GM19351 (cell line): ENCODE results near the gene FMN1.

Experiments used
- ATAC-seq: cut with Tn5 transposase; IDR thresholded peaks from one replicate; pipeline ENCODE4 v1.9.1; 2021; ENCODE audit warnings: mild to moderate bottlenecking, moderate library complexity; ENCODE audit not compliant: unreplicated experiment

The FMN1 gene

DNA sequence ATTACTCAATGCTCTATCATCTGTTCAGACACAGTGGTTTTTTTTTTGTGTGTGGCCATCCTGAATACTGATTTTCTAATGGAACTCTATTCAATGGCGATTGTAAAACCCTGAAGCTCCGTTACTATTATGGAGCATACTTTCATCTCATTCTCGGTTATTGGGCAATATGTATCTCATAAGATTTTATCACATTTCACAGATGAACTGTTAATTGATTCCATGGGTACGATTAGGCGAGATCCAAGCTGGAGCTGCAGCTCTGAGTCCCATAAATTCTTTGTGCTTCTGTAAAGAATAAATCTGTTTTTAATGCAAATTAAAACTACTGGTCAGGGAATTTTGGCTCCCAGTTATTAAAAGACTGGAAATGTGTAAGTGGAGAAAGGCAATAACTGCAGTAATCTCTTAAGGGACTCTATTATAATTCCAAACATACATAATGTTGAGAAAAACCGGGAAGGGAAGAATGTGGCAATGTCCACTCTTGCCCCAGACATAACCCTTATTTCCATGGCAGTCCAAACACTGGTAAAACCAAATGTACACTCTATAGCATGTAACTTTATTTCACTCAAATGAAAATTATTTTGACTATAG, 394.5 kb downstream of the FMN1 start:
- ATAC-seq, result no peak

DNA sequence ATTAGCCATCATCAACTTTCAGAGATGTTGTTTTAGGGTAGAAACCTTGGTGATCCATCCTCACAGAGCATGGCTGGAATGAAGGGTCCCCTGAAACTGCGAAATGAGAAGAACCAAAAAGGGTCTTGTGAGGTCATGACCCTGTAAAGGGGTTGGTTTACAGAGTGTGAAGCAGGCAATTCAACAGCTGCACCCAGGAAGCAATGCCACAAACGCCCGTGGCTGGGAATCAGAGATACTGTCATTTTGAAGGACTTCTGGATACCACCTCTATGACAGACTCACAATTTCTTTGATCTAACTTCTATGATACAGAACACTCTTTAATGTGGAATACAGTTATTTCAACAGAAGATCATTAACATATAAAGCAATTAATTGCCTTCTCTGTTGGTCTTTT, 397.7 kb downstream of the FMN1 start:
- ATAC-seq, result no peak

DNA sequence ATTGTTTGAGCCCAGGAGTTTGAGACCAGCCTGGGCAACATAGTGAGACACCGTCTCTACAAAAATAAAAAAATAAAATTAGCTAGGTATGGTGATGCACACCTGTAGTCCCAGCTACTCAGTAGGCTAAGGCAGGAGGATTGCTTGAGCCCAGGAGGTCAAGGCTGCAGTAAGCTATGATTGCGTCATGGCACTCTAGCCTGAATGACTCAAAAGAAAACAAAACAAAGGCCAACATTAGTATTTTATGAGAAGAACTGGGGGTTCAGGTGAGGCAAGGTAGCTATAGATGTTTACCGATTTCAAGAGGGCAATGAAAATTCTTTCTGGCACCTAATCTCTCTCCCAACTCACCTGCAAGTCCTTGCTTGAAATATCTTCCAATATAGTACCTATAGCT, 399.5 kb downstream of the FMN1 start:
- no peak for ATAC-seq

DNA sequence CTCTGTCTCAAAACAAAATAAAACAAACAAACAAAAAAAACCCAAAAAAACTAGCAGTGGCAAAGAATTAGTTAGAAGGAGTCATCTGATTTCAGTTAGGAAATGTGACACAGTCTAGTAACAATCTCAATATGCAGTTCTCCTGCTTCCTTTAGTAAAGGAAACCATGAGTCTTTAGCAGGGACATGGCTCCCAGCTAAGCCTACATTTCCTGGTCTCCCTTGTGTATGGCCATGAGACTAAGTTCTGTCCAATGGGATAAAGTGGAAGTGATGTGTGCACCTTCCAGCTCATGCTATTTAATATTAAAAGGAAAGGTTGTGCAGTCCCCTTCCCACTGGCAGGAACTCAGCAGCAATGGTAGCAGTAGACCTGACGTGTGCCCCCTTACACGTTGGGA, 402.1 kb downstream of the FMN1 start:
- no peak for ATAC-seq

DNA sequence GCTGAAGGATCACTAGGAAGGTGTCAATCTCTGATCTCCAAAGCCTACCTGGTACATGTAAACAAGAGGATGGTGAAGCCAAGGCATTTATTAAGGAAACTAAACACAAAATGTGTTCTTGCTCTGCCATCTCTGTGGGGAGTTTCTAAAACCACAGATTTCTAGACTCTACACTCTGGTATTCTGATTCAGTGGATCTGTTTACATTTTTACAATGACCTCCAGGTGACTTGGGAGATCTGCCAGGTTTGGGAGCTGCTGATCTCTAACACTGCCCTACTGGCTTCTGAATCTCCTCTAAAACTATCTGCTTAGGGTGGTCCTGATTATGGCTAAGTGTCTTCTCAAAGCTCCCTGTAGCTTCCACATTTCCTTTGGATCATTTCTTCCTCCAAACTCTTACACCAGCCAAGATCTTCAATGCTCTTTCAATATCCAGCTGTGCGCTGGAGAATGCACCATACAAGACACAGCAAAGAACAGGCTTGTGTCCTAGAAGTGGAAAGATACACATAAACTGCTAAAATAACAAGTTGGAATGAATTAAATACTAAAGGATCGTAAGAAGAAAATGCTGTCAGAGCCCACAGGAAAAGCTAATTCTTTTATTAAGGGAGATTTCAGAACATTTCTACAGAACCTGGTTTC, 404.0 kb downstream of the FMN1 start:
- no peak for ATAC-seq

DNA sequence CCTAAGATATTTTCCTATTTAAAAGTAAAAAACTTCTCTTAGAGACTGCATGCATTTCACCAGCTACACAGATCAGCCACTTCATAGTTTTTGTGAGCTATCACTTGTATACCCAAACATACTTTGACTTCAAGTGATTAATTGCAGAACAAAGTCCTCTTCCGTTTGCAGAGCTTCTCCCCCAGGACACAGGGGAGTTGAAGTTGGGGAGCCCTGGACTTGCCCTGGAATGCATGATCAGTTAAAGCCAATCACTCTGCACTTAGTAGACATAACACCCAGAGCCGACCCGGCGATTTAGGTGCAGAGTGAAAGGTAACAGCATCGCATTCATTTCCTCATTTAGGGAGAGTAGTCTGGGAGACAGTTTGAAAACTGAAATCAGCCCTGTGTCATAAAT, 406.6 kb downstream of the FMN1 start:
- ATAC-seq, result no peak

DNA sequence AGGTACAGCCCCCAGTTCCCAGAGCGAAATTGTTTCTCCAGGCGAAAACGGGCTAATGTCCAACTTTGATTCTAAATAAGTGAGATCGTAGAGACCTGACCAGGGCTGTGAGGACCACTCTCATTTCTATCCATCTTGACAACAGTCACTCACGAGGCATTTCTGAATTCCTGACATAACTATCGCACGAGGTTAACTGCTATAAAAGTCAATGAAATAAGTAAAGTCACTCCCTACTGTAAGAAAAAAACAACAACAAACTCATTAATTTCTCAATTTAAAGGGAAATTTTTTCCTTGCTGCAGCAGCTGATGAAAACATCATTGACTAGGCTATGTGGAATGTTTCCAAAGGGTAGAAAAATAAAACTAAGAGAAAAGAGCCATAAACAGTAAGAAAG, 407.6 kb downstream of the FMN1 start:
- ATAC-seq, result no peak

DNA sequence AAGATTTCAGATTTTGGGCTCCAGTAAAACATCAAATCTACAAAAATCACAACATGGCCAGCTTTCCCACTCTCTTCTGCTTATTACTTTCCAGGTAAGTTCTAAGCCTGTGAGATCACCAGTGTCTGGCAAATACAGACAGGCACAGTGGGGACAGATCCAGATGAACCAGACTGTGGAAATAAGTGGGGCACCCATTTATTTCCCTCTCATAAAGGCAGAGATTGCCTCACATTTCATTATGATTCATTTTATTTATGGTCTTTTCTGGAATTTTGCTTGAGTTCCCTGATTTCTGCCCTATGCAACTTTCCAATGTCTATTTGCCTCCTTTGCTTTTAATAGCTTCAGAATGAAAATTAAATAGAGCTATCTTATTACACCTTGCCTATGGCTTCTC, 409.9 kb downstream of the FMN1 start:
- no peak for ATAC-seq

DNA sequence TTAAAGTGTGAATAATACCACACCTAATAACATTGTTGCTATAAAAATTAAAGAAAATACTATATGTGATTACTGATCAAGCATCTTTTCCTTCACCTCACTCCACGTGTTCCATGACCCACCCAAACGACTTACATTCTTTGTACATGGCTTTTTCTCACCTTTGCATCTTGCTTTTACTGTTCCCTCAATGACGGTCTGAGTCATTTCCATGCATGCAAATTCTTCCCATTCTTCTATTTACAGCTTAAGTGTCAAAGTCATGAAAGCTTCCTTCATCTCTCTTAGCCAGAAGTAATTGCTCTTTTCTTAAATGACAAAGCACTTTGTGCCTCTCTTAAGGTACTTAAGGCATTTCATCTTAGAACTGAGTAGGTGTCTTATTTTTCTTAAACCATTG, 412.7 kb downstream of the FMN1 start:
- no peak for ATAC-seq

DNA sequence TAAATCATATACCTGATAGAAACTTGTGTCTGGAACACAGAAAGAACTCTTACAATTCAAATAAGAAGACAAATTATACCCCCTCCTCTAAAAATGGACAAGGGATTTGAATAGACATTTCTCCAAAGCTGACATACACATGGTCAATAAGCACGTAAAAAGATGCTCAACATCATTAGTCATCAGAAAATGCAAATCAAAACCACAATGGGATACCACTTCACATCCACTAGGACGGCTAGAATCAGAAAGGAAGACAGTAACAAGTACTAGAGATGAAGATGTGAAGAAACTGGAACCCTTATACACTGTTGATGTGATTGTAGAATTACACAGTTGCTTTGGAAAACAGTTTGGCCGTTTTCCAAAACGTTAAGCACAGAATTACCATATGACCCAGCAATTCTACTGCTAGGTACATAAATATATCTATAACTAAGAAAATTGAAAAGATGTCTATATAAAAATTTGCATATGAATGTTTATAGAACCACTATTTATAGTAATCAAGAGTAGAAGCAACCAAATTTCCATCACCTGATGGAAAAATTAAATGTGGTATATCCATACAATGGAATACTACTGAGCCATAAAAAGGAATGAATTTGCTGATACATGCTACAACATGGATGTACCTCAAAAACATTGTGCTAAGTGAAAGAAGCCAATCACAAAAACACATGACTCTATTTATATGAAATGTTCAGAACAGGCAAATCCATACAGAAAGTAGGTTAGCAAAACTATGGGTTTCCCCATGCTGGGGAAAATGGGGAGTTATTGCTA, 415.9 kb downstream of the FMN1 start:
- no peak for ATAC-seq

DNA sequence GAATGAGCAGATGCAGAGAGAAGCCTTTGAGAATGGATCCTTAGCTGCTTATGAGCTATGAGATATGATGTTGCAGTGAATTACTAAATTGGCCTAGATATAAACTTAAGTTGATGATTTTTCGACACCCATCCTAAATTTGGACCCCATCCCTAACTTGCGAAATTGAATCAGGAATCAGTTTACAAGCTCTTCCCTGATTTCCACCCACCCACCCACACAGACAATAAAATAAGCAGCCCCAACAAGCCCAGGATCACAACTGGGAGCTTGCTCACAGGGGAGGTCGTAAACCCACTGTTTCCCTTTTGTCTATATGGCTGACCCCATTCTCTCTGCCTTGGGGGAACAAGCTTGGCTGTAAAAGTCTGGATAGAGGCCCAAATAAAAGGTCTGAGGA, 419.4 kb downstream of the FMN1 start:
- no peak for ATAC-seq

DNA sequence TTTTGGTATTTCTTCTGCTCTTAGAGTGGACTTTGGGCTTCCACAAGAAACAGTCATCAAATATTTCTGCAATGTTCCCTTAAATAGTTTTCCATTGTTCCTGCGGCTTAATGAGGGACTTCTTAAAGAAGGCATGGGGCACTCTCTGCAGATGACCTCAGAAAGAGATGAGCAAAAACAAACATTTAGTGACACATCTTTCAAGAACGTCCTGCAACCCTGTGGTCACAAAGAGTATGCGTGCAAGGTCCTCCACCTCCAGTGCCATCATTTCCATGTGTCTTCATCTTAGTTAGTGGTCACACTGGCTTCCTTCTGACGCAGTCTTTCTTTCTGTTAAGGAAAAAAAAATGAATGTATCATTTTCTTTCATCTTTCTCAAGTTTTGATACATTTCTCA, 420.5 kb downstream of the FMN1 start:
- ATAC-seq, result no peak

DNA sequence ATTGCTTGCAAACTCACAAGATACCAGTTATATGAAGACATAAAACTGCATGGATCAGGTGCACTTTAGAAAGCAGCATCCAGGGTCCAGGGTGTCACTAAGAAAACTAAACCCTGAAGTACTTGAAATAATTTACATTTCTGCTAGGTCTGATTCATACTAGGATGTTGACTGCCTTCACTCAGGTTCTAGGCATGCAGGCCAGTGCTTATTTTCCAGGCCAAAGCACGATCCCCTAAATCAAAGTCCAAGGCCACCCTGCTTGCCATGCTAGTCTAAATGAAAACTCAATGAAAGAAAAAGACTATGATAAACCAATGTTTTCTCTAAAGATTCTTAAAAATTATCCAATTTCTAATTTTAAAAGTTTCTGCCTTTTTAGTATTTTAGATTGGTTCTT, 427.3 kb downstream of the FMN1 start:
- no peak for ATAC-seq

DNA sequence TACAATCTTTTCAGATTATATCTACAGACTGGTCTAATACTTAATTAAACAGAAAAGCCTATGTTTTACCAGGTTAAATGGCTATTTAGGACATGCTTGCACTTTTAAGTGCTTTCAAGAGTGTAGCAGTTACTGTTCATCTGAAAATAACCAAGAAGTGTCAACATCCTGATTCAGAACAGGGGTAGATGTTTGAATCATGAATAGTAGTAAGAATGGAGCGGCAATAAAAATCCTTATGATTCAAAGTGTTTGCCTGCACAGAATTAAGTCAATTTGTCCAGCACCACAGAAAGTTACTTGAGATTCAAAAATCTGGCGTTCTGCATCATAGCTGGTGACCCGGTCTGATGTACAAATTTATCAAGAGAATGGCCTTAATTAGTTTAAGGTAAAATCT, 428.4 kb downstream of the FMN1 start:
- ATAC-seq, result no peak

DNA sequence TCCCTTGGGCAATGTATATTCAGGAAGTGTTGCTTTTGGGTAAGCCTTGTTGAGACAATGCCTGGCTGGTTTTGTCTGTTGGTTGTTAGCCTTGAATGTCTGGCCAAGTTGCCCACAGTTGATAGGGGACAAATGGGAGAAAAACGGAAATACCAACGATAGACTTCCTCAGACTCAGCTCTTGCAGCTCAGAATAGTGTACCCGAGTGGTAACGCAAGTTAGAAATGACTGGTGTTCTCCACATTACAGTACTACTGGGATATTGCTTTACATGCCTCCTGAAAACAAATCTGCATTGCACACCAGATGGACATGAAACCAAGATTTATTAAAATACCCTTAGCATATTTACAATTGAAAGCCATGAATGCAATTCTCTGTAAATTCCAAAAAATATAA, 429.3 kb downstream of the FMN1 start:
- ATAC-seq, result no peak

DNA sequence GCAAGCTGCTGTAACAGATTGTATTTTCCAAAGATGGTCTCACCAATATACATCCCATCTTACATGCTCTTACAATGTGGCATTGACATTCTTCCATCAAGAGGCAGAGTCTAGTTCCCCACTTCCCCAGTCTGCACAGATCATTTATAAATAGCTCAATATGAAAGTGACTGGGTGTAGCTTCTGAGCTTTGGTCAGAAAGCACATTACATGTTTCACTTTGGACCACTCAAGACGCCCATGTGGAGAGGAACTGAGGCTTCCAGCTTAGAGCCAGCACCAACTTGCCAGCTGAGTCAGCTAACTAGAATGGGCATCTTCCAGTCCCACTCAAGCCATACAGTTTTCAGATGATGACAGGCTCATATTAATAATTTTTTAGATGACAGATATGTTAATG, 431.2 kb downstream of the FMN1 start:
- peak; percentile 68 for ATAC-seq

DNA sequence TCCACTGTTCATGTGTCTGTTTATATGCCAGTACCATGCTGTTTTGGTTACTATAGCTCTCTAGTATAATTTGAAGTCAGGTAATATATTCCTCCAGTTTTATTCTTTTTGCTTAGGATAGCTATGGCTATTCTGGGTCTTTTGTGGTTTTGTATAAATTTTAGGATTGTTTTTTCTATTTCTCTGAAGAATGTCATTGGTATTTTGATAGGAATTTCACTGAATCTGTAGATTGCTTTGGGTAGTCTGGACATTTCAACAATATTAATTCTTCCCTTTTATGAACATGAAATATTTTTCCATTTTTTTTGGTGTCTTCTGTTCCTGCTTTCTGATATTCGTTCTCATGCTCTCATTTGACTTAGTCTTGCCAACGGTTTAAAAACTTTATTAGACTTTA, 437.1 kb downstream of the FMN1 start:
- ATAC-seq, result no peak

DNA sequence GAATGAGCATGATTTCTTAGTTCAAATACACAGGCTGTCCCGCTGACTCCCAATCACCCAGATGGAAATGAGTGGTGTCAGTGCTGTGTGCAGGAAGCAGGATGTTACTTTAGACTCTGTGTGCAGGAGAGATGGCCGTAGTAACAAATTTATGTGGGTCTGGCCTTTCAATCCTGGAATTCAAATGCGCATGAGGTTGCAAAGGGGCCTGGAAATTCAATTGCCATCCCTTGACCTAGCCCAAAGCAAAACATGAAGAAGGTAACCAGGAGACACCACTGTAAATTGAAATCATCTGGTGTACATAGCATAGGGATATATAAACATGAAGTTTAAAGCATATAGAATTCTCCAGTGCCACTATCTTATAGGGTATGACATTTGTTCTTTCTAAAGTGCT, 443.5 kb downstream of the FMN1 start:
- ATAC-seq, result no peak

DNA sequence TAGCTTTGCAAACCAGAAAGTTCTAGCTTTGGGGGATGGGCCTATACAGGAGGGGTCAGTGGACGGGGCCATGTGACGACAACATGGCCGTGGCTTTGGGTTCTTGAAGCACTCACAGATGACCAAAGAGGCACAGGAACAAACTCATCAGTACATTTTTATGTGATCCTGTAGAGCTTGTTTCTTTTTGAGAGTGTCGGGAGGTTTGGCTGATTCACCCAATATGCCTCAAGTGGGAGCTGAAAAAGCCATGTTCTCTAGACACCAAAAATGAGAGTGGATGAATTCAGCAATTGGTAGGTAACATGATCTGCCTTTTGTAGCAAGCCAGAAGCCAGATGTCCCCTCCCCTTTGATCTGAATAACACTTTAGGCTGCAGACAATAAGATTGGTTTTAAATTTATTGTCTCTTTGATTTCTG, 446.6 kb downstream of the FMN1 start:
- no peak for ATAC-seq

DNA sequence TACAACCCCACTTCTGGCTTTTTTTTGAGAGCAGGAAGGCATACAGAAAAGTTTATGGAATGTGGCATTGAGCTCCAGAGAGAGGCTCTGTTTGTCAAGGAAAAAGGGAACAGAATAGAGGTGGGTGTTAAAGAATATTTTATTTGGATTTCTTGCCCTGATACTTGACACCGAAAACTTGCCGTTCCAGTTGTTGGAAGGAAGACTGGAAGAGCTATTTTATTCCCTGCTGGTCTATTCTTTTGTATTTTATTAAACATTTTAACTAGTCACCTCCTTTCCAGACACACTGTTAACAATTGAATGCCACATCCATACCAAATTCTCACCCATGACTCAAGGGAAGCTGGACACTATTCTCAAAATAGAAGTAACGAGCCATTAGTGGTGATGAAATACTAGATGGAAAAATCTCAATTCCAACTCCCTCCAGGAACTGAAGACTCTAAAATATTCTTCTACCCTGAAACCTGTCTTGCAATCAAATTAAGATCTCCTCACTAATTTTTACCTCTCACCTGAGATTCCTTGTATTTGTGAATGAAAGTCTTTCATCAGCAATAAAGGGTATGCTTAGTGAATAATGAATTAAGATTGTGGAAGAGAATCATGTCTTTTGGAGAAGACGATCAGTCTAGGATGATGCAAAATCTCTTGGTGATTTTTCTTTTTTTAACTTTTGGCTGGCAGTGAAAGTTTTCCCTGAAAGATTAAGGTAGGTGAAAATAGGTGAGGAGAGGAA, 448.2 kb downstream of the FMN1 start:
- no peak for ATAC-seq

DNA sequence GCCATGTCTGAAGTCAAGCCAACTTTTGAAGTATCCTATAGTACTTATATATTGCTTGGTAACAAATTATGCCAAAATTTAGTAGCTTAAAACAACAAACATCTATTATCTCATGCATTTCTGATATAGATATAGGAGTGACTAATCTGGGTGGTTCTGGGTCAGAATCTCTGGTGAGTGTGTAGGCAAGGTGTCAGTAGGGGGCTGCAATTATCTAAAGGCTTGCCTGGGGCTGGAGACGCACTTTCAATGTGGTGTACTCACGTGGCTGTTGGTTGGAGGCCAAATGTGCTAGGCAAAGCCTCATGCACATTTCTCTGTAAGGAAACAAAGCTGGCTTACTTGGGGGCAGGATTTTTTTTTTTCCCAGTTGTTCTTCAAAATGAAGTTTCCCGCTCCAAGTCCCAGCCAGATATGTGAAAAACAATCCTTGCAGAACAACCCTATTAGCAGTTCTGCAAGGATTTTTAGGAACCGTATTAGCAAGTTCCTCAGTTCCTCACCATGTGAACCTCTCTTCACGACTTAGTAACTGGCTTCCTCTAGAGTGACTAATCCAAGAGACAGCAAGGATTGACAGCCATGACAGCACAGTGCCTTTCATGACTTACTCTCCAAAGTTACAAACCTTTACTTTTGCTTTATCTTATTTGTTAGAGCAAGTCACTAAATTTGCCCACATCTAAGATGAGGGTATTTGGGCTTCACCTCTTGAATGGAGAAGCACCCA, 450.9 kb downstream of the FMN1 start:
- no peak for ATAC-seq
